Stimulated activated CD4-positive, alpha-beta T cell treated with anti-CD3 and anti-CD28 coated beads, Interleukin-4, amount 100 ng/mL, for 4 hours (primary cell): ENCODE results near the gene SERF2.
"Not testable (repeated sequence)": the region's sequence is repeated elsewhere in the genome, so short reads cannot be mapped to it uniquely, and the experiment has no call there.

ENCODE experiments used
- DNase-seq, 2 experiments: peaks; one replicate each; pipeline ENCODE4 v3.0.0-alpha.2; 2020

The SERF2 gene

GRCh38 chr15:43791993-43792760 is at the start of gene SERF2:
Gene SERF2 (plus strand): TSS chr15:43792320. CDS start chr15:43792377, 57 bp downstream.
- DNase-seq = peak; percentile 100

- DNase-seq = peak; percentile 83 to 85
These were observed 45.7 kb upstream of the SERF2 start, which contains the start of gene PDIA3 for GRCh38 chr15:43746245-43746902. Gene PDIA3 (plus strand): TSS chr15:43746438. CDS start chr15:43746540, 102 bp downstream.

- not testable (repeated sequence) for DNase-seq
These were observed 45.2 kb upstream of the SERF2 start for GRCh38 chr15:43746903-43747309.

- no peak for DNase-seq
These were observed 43.7 kb upstream of the SERF2 start for GRCh38 chr15:43748376-43748775.

GRCh38 chr15:43749690-43750345 is 42.3 kb upstream of the SERF2 start:
- peak; percentile 18 to 43 for DNase-seq

GRCh38 chr15:43751885-43752284 is 40.2 kb upstream of the SERF2 start:
- no peak for DNase-seq

- DNase-seq = no peak
These were observed 29.3 kb upstream of the SERF2 start for GRCh38 chr15:43762824-43763223.

GRCh38 chr15:43763819-43764446 is 28.2 kb upstream of the SERF2 start:
- no peak for DNase-seq

- peak; percentile 51 to 52 for DNase-seq
These were observed 22.4 kb upstream of the SERF2 start for GRCh38 chr15:43769584-43770228.

GRCh38 chr15:43771816-43772215 is 20.3 kb upstream of the SERF2 start:
- DNase-seq = no peak

GRCh38 chr15:43772624-43773023 is 19.5 kb upstream of the SERF2 start:
- DNase-seq = no peak

GRCh38 chr15:43774062-43774461 is 18.1 kb upstream of the SERF2 start:
- no peak for DNase-seq

GRCh38 chr15:43775411-43775965 is 16.6 kb upstream of the SERF2 start:
- no peak for DNase-seq

GRCh38 chr15:43776101-43776717 is 15.9 kb upstream of the SERF2 start:
- DNase-seq = peak in 1 of 2 experiments; percentile 10

GRCh38 chr15:43776718-43777266 is 15.3 kb upstream of the SERF2 start, which contains the start of gene ELL3:
Gene ELL3 (minus strand): TSS chr15:43776966. CDS start chr15:43776901, 65 bp downstream.
- peak; percentile 73 to 75 for DNase-seq

- DNase-seq = peak; percentile 74 to 80
These were observed 14.7 kb upstream of the SERF2 start for GRCh38 chr15:43777267-43777914.

- DNase-seq = no peak
These were observed 13.1 kb upstream of the SERF2 start for GRCh38 chr15:43779016-43779415.

GRCh38 chr15:43789409-43789808 is 2.7 kb upstream of the SERF2 start:
- DNase-seq = no peak

GRCh38 chr15:43792761-43793476 is 799 bp downstream of the SERF2 start:
- DNase-seq = peak in 1 of 2 experiments; percentile 32

GRCh38 chr15:43793647-43794046 is 1.5 kb downstream of the SERF2 start:
- no peak for DNase-seq
